NCI-H524 treated with DMSO at 0.1 percent for 48 hours (cell line): Measurements from ENCODE around the gene LRRC19.

Experiments used
- DNase-seq: peaks from one replicate; lab custom pipeline; 2025; lab: John Stamatoyannopoulos, UW

The LRRC19 gene

GRCh38 chr9:27005491-27005890 lies at the start of gene LRRC19:
LRRC19 (minus strand) TSS chr9:27005672; CDS start chr9:26999694, 5,978 bp downstream.
- no peak for DNase-seq

GRCh38 chr9:27054841-27055240 lies 49.4 kb upstream of the LRRC19 start:
- DNase-seq: no peak

GRCh38 chr9:27054125-27054524 lies 48.7 kb upstream of the LRRC19 start:
- DNase-seq: no peak

GRCh38 chr9:27053369-27054022 lies 48.0 kb upstream of the LRRC19 start:
- no peak for DNase-seq

- no peak for DNase-seq
Observed at GRCh38 chr9:27047136-27047535, 41.7 kb upstream of the LRRC19 start.

- peak; percentile 83 for DNase-seq
Observed at GRCh38 chr9:27043176-27043575, 37.7 kb upstream of the LRRC19 start.

GRCh38 chr9:27042476-27042875 lies 37.0 kb upstream of the LRRC19 start:
- DNase-seq: no peak

GRCh38 chr9:27041746-27042145 lies 36.3 kb upstream of the LRRC19 start:
- no peak for DNase-seq

GRCh38 chr9:27037499-27037898 lies 32.0 kb upstream of the LRRC19 start:
- DNase-seq: no peak

- DNase-seq: no peak
Observed at GRCh38 chr9:27033815-27034403, 28.4 kb upstream of the LRRC19 start.

GRCh38 chr9:27029186-27029585 lies 23.7 kb upstream of the LRRC19 start:
- DNase-seq: no peak

- DNase-seq: no peak
Observed at GRCh38 chr9:27022920-27023319, 17.4 kb upstream of the LRRC19 start.

- no peak for DNase-seq
Observed at GRCh38 chr9:27019589-27019988, 14.1 kb upstream of the LRRC19 start.

- DNase-seq: no peak
Observed at GRCh38 chr9:27003426-27004077, 1.9 kb downstream of the LRRC19 start.

- DNase-seq: no peak
Observed at GRCh38 chr9:26995810-26996209, 9.7 kb downstream of the LRRC19 start.

- no peak for DNase-seq
Observed at GRCh38 chr9:26983340-26983739, 22.1 kb downstream of the LRRC19 start.

GRCh38 chr9:26975728-26976707 lies 29.5 kb downstream of the LRRC19 start:
- DNase-seq: no peak

- no peak for DNase-seq
Observed at GRCh38 chr9:26974927-26975326, 30.5 kb downstream of the LRRC19 start.

GRCh38 chr9:26973989-26974388 lies 31.5 kb downstream of the LRRC19 start:
- no peak for DNase-seq

- DNase-seq: no peak
Observed at GRCh38 chr9:26971721-26972120, 33.8 kb downstream of the LRRC19 start.

- no peak for DNase-seq
Observed at GRCh38 chr9:26956860-26957233, 48.6 kb downstream of the LRRC19 start.
